SK-MEL-5 (cell line): ENCODE measurements around the gene KIFAP3. TPM values are rescaled to one million over a fixed set of nuclear protein-coding genes. Genes with fewer than 3 reads are reported as not detected.
"Not testable (repeated sequence)": the region's sequence is repeated elsewhere in the genome, so short reads cannot be mapped to it uniquely, and the experiment has no call there.

Experiments used
- DNase-seq: peaks from one replicate; pipeline ENCODE4 v3.0.0-alpha.2; 2016; ENCODE audit warnings: low read depth, low spot score
- in situ Hi-C: cut with HindIII; loops from 2 replicates; pipeline ENCODE4 v1.10.0; 2016; ENCODE audit warnings: low sequenced_read_pairs, high pct_unique_total_duplicates, low pct_unique_long_range_greater_than_20kb
- total RNA-seq: library from RNA; depleted of rRNA; stranded (reverse); fragments of >200 nt; shearing (Covaris generic); gene quantifications from 2 replicates; pipeline ENCODE4 v1.2.3, GENCODE V29; 2014

KIFAP3 gene
- total RNA-seq, 1 experiment from 2014 or later: 12.8 TPM

DNA sequence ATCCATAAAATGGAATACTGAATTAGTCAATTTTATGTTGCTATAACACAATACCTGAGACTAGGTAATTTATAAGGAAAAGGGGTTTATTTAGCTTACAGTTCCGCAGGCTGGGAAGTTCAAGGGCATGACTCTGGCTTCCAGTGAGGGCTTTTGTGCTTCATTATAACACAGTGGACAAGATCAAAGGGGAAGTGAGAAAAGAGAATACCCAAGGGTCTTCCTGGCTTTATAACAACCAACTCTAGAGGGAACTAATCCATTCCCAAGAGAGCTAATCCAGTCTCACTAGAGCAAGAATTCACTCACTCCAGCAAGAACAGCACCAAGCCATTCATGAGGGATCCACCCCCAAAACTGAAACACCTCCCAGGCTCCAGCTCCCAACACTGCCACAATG lies 3.1 kb downstream of the KIFAP3 start:
- in situ Hi-C loops: no loop called here
- DNase-seq: no peak

DNA sequence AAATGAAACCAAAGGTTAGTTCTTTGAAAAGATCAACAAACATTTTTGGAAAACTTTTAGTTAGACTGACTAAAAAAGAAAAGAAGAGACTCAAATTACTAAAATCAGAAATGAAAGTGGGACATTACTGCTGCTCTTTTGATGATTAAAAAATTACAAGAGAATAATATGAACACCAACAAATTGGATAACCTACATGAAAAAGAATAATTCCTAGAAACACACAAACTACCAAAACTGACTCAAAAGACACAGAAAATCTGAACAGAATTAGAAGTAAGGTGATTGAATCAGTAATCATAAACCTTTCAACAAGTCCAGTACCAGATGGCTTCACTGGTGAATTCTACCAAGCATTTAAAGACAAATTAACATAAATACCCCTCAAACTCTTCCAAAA lies 5.6 kb downstream of the KIFAP3 start:
- in situ Hi-C loops: no loop called here
- DNase-seq: no peak

DNA sequence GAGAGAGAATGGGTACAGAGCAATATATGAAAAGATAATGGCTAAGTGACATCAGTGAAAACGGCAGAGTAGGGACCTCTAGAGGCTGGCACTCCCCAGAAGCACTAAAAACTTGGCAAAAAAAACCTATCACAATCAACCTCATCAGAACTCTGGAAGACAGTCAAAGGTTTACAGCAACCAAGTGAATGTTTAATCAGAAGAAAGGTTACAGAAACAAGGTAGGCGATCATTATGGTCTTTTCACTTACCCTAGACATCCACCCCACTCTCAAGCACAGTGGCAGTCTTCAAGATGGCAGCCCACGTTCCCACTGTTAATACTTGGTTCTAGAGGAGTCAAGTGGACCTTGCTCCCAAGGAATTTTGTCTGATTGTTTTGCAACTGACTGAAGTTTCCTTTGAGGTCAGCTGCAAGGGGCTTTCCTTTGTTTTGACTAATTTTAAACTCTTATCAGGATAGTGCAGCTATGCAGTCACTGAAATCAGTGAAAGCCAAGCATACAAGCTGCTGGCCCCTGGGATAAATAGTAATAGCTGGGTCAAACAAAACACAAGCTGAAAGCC lies 7.2 kb downstream of the KIFAP3 start:
- peak; percentile 39 for DNase-seq
- in situ Hi-C loops: no loop called here

DNA sequence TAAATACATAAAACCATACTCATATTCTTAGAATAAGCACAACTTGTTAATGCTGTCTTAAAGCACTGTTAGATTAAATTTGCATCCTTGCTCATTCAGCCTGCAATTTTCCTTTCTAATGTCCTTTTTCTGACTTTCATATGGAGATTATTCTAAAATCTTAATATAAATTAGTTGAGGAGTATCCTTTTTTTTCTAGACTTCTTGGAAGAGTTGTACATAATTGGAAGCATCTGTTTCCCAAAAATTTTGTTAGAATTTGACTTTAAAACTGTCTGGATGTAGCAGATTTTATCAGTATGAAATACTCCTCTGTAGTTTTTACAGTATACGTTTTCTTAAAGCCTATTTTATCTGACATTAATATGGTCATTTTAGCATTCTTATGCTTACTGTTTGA lies 9.7 kb downstream of the KIFAP3 start:
- in situ Hi-C loops: no loop called here

DNA sequence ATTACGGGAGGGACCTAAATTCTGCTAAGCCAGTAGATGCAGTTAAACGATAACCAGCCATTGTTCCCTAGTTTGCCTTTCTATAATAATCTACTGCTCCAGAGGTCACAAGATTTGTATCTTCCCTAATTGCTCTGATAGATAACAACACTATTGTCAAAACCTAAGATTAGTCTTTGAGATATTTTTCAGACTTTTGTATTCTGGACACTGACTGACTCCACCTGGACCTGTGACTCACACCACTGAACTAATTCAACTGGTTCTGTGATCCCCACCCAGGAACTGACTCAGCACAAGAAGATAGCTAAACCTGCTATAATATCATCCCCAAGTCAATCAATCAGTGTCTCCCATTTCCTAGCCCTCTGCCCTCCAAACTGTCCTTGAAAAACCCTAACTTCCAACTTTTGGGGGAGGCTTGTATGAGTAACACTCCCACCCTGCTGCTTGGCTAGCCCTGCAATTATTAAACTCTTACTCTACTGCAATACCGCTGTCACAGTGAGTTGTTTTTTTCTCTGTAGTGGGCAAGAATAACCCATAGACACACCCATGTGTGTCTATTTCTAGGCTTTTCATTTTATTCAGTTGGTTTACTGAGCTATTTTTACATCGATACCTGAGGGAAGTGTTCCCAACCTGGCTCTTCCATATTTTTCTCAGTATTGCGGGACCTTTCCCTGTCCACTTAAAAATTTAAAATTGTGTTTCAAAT lies 11.2 kb downstream of the KIFAP3 start:
- no peak for DNase-seq
- in situ Hi-C loops: no loop called here

More for the DNA sequence above, 9.7 kb downstream of the KIFAP3 start:
- DNase-seq: no peak

DNA sequence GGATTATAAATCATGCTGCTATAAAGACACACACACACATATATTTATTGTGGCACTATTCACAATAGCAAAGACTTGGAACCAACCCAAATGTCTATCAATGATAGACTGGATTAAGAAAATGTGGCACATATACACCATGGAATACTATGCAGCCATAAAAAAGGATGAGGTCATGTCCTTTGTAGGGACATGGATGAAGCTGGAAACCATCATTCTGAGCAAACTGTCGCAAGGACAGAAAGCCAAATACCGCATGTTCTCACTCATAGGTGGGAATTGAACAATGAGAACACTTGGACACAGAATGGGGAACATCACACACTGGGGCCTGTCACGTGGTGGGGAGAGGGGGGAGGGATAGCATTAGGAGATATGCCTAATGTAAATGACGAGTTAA lies 12.8 kb downstream of the KIFAP3 start:
- in situ Hi-C loops, DNase-seq: not testable (repeated sequence)

DNA sequence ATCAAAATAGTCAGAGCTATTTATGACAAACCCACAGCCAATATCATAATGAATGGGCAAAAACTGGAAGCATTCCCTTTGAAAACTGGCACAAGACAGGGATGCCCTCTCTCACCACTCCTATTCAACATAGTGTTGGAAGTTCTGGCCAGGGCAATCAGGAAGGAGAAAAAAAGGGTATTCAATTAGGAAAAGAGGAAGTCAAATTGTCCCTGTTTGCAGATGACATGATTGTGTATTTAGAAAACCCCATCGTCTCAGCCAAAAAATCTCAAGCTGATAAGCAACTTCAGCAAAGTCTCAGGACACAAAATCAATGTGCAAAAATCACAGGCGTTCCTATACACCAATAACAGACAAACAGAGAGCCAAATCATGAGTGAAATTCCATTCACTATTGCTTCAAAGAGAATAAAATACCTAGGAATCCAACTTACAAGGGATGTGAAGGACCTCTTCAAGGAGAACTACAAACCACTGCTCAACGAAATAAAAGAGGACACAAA lies 14.4 kb downstream of the KIFAP3 start:
- in situ Hi-C loops: not testable (repeated sequence)

DNA sequence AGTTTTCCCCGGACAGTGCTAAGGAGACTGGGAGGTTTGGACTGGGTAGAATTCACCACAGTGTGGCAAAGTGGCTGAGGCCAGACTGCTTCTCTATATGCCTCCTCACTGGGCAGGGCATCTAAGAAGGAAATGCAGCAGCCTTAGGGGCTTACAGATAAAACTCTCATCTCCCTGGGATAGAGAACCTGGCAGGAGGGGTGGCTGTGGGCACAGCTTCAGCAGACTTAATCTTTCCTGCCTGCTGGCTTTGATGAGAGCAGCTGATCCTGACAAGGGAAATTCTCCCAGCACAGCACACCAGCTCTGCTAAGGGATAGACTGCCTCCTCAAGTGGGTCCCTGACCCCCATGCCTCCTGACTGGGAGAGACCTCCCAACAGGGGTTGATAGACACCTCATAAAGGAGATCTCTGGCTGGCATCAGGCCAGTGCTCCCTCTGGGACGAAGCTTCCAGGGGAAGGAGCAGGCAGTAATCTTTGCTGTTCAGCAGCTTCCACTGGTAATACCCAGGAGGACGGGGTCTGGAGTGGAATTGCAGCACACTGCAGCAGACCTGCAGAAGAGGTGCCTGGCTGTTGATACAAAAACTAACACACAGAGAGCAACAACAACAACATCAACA lies 25.2 kb downstream of the KIFAP3 start:
- in situ Hi-C loops: no loop called here

More for the DNA sequence above, 14.4 kb downstream of the KIFAP3 start:
- not testable (repeated sequence) for DNase-seq

DNA sequence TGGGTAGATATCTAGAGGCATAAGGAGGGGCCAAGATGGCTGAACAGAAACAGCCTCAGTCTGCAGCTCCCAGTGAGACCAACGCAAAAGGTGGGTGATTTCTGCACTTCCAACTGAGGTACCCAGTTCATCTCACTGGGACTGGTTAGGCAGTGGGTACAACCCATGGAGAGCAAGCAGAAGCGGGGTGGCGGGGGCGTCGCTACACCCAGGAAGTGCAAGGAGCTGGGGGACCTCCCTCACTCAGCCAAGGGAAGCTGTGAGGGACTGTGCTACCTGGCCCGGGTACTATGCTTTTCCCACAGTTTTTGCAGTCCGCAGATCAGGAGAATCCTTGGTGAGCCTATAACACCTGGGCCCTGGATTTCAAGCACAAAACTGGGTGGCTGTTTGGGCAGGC lies 26.0 kb downstream of the KIFAP3 start:
- DNase-seq: no peak
- in situ Hi-C loops: no loop called here

More for the DNA sequence above, 25.2 kb downstream of the KIFAP3 start:
- no peak for DNase-seq

DNA sequence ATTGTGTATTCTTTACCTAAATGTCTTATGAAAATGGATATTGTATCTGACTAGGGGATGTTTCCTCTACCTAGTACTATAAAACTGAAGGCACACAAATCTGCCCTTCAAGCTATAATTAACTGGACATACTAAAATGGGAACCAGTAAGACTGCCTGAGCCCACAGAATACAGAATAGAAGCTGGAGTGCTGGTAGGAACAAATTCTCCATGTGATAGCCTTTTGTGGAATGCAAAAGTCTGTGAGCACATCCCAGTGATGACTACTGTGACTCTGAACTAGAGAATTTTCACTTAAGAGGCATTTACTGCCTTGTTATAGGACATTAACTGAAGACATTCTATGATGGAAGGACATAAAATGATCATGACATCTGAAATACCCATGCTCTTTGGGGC lies 30.3 kb downstream of the KIFAP3 start:
- in situ Hi-C loops: no loop called here
- DNase-seq: no peak

DNA sequence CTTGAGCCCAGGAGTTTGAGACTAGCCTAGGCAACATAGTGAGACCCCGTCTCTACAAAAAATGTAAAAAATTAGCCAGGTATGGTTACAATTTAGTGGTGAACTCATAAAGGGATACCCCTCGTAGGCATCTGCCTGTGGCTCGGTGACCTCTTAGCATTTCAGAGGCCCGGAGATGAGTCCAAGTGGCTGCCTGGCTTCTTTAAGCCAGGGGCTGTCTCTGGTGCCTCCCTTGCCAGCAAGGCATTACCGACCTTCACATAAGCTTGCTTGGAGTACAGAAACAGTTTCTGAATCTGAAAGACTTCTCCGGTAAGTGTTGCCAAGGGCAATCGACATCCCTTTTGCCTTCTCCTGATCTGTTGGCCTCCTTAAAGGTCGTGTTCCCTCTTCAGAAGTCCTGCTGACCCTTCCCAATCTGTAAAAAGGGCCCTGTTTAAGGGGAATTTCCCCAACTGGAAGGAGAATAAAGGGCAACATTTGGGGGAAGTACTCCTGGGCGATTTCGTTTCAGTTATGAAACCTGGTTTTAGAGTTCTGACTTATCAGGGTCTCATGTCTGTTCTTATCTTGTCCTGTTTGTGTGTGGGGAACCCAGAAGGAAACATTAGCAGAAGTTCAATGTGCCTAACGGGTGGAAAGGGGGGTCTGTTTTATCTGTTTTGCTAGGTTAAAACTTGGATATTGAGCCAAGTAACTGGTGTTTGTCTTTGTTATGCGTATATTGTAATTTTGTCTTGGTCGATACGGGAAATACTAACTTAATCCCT lies 32.9 kb downstream of the KIFAP3 start:
- no peak for DNase-seq
- in situ Hi-C loops: no loop called here

DNA sequence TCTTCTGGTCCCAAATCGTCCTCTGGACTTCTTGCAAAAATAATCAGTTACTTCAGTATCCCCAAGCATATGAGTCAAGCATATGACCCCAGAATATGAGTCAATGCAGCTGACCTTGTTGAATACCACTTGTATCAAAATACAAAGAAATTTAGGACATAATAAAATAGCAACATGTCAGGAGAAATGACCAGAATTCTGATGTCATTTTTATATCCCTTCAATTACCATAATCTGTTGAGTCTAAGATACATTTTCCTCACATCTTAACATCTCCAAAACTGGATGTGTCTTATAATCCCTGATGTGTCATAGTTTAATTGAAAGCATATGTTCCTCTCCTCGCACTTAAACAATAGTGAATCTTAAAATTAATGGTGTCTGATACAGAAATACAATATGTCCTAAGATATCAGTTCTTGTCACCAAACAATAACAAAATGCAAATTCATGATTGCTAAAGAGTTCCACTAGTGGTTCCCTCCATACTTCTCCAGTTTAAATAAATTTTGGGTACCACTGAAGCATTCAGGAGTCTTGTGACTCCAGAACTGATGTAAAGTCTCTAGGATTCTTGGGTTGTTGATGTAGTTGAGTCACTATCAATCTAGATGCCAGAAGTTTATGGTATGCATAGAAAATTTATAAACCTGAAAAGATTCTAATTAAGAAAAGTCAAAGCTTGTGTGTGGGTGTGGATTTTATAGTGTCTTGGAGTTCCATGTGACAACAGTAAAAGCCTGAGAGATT lies 41.8 kb downstream of the KIFAP3 start:
- in situ Hi-C loops: no loop called here
- no peak for DNase-seq

DNA sequence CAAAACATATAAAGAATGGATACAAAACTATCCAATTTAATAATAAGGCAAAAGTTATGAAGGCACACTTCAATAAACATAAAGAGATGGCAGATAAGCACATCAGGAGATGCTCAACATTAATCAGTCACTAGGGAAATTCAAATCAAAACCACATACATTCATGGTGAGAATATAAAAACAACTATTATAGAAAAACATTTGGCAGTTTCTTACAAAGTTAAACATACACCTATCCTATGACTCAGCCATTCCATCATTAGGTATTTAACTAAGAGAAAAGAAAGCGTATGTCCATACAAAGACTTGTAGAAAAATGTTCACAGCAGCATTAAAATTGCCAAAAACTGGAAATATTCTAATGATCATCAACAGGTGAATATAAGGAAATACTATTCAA lies 44.3 kb downstream of the KIFAP3 start:
- in situ Hi-C loops: no loop called here
- DNase-seq: no peak

DNA sequence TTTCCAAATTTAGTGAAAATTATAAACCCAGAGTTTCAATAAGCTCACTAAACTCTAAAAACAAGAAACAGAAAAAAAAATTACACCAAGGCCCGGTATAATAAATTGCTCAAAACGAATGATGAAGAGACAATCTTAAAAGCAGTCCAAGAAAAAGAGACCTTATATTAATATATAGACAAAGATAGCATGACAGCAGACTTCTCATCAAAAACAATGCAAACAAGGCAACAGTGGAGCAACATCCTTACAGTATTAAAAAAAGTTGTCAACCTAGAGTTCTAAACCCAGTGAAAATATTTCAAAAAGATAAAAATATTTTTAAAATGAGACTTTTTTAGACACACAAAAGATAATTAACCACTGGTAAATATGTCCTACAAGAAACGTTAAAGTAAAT lies 46.7 kb downstream of the KIFAP3 start:
- DNase-seq: no peak
- in situ Hi-C loops: no loop called here

DNA sequence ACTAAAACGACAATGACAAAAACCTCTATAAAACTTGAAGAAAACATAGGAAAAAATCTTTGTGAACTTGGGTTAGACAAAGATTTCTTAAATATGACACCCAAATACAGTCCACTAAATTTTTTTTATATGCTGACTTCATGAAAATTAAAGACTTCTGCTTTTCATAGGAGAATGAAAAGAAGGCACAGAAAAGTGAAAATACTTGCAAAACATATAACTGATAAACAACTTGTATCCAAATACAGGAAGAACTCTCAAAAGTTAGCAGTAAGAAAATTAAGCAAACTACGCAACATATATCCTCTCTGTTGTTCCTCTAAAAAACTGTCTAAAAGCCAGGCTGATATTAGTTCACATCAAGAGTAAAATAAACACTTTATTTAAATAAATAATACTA lies 53.6 kb downstream of the KIFAP3 start:
- in situ Hi-C loops: no loop called here
- DNase-seq: no peak

DNA sequence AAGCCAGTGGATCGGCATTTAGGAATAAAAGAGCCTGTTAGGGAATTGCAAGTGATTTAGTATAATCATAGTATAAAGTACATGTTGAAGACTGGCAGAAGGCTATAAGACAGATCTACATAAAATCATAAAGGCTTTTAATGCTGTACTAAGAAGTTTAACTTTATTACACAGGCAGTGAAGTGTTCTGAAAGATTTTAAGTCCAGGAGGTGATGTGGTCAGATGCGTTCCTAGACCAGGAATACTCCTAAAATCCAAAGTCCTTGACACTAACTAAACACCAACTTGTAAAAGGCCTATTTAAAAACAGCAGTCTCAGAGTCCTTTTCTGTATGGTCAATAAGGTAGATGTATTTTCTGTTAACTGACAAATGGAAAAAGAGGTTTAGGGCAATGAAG lies 57.0 kb downstream of the KIFAP3 start:
- in situ Hi-C loops: no loop called here
- no peak for DNase-seq

DNA sequence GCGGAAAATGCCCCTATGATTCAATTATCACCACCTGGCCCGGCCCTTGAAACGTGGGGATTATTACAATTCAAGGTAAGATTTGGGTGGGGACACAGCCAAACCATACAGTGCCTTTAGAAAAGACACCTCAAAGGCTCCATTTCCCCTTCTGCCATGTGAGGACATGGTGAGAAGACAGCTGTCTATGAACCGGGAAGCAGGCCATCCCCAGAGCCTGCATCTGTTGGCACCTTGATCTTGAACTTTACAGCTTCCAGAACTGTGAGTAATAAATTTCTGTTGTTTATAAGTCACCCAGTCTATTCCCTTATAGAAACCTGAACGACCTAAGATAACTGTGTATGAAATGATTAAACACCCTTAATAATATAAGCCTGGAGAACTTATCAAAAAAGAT lies 61.6 kb downstream of the KIFAP3 start:
- in situ Hi-C loops: no loop called here
- DNase-seq: no peak

DNA sequence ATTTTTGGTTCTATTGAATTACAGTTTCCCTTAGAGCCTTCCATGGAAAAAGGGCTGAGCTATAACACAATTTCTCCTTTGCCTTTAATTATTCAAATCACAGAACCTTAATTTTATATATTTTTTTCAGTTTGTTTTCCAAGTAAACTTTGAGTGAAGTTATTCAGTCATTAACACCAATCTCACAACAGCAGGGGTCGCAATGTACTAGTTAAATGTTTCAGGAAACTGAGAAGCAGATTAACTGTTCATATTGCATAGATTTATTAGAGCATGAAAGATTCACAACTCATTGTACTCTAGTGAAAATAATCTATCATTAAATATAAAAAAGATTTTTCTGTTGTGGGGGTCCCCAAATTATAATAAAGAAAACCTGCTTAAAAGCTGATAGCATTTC lies 64.1 kb downstream of the KIFAP3 start:
- DNase-seq: peak; percentile 77
- in situ Hi-C loops: no loop called here
